Stimulated activated naive CD4-positive, alpha-beta T cell treated with Interleukin-2 at 50 U/mL for 16 hours (primary cell): ENCODE measurements around the gene MDK.

Experiments used
- DNase-seq: peaks from one replicate; lab custom pipeline; 2025; lab: John Stamatoyannopoulos, UW

Gene MDK

DNA sequence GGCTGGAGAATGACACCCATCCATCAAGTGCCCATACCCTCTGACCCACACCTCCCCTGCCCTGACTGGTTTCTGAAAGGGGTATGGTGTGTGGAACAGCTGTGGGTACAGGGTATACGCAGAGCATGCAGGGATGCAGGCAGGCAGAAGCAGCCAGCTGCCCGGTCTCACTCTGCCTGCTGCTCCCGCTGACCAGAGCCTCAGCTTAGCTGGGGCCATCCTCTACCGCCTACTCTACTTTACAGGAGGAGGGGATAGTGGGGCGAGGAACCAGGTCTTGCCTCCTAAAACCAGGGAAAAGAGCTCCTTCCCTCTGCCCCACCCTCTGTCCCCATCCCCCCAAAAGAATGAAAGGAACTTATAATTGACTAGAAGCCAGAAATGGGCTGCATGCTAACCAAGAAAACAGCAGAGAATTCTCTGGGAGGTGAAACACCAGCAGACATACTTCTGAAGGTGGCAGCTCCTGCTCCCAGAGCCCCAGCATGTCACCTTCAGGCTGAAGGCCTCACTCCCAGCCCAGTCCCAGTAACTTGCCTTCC, 23.1 kb downstream of the MDK start:
- DNase-seq = no peak

DNA sequence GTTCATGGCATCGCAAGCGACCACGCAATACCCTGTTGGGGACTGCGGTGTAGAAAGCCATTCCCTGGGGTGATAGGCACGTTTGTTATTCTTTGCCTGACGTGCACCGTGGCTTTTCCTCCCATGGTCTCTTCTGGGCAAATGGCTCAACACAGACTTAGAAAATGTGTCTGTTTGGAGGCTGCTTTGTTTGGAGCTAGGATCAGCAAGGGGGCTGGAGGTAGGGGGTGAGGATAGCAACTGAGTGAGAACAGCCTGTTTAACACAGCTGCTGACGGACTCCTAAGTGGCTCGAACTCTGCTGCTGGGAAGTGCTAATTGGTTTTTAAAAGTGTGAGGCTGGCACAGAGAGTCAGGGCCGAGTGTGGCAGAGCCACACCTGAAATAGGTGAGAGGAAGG, 26.2 kb downstream of the MDK start:
- DNase-seq = no peak

DNA sequence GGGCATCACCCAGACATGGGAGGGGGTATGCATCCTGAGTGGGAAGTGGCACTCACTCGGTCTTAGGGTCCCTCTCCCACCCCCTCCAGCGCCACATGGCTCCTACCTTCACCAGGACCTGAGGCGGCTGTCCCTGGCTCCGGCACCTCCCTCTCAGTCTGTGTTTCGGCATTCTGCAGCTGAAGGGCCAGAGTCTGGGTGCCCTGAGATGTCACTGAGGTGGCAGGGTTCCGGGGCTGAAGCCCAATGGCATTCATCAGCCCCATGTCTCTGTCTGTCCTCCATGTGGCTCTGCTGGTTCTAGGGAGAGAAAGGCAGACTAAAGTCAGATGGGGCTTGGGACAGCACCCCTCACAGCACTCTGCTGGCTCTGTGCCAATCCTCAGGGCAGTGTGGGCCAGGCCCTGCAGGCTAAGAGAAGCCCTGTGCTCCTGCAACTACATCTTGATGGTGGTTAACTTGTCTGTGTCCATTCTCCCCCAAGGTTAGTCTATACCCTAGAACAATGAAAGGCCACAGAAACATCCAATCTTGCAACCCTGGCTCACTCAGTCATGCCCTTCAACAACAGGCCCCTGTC, 27.0 kb downstream of the MDK start:
- DNase-seq = no peak

DNA sequence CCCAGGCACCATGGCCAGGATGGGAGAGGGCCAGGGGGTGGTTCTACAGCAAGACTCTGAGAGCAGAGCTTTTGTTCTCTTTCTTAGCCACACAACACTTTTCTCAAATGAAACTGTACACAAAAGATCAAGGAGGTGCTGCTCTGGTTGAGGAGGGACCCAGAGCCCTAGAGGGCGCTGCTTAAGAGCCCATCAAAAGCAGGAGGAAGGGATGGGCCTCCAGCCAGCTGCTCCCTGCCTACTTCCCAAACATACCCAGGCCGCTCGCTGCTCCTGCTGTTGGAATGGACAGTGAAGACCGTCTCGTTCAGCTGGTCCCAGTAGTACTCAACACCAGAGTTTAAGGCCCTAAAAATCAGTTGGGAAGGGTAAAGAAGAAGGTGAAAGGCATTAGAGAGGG, 28.6 kb downstream of the MDK start:
- DNase-seq = no peak

DNA sequence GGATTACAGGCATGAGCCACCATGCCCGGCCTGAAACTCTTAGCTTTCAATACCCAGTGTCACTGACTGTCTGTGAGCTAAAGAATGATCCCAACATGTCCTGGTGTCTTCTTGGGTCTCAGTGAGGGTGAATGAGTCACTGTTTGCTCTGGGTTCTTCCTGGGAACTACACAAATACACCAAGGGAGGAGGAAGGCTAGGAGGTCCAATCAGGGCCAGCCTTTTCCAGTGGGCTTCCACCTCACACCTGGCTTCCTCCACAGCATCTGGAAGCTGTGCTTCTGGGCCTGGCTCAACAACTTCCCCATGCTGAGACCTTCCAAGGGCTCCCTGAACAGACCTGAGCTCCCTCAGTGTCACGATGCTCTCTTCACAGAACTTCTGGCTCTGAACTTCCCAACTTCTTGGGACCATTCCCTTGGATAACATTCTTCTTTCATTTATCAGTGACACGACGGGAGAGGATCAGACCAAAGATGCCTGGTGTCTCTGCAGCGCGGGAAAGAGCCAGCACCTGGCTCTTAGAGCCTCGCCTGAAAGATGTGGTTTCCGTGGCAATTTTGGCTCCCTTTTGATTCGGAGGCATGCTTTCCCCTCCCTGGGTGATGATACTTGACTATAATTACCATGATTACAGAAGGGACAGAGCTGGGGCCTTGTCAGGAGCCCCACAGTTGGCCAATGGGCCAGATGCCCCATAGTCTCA, 32.4 kb downstream of the MDK start:
- no peak for DNase-seq

DNA sequence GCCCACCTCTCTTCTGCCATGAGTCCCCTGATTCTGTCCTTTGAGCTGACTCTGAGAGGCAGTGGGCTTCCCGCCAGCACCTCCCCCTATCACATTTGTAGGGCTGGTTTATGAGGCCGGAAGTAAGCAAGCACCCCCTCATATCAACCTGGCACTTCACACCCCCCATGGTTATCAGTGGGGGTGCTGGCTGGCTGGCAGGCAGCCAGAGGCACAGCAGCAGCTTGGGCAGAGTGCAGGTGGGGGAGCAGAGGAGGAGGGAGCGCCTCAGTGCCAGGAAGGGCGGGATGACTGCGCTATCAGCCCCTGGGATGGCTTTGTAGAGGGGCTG, 33.0 kb downstream of the MDK start:
- no peak for DNase-seq

DNA sequence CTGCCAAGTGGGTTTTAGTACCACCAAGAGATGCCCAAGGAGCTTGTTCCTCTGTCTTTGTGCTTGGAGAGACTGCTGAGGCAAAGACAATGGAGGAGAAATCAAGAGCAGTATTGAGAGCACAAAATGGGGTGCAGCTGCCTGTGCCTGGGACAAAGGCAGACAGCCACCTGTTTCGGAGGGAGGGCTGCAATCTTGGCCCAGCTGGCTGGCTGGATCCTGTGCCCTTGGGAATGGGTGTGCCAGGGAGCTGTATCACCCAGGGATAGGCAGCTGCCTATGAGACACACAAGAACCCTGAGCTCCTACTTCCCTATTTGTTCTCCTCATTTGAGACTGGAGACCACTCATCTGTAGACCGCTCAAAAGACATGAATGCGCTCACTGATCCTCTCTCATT, 33.4 kb downstream of the MDK start:
- no peak for DNase-seq

DNA sequence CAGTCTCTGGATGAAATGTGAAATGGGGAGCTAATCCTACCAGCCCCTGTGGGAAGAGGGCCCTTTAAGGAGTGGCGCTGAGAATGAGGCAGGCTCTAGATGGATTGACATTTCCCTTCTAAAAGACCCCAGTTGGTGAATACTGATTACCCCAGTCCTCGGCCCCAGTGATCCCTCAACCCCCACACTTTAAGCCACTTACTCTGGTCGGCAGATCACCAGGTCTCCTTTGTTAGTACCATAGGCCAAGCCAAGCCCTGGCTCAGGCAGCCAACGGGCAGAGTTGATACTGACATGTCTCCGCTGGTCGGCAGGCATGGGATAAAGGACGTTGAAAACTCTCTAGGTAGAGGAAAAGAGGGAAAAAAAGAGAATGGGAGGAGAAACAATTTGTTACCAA, 36.2 kb downstream of the MDK start:
- no peak for DNase-seq

DNA sequence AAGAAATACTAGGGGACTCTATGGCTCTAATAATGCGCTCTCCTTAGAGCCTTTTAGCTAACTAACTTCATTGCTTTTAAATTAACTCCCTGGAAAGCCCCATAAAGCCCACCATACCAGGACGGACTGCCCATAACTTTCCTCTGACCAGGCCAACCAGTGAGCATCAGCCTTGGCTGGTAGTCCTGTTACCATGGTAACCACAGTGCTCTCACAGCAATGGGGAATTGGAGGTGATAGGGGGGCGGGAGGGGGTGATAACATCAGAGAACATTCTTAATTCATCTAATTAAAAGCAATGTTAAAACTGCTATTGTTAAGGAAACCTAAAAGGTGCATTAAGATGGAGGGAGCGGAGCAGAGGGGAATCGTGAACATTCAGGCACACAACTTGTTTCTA, 37.3 kb downstream of the MDK start:
- no peak for DNase-seq

DNA sequence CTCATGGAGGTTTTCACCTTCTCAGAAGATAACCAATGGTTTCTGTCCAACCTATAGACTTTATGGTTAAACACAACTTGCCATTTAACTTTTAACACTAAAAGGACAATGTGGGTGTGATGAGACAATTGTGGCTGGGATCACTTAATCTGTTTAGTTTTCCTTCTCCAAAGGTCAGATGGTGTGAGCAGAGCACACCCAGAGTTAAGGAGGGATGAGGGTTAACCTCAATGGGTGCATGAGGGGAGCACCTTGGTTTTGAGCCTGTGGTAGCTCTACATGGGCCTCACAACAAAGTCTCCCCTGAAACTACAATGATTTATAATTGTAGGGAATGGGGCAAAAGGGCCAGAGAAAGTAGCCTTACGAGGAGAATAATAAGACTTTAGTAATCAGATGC, 39.0 kb downstream of the MDK start:
- DNase-seq = no peak

DNA sequence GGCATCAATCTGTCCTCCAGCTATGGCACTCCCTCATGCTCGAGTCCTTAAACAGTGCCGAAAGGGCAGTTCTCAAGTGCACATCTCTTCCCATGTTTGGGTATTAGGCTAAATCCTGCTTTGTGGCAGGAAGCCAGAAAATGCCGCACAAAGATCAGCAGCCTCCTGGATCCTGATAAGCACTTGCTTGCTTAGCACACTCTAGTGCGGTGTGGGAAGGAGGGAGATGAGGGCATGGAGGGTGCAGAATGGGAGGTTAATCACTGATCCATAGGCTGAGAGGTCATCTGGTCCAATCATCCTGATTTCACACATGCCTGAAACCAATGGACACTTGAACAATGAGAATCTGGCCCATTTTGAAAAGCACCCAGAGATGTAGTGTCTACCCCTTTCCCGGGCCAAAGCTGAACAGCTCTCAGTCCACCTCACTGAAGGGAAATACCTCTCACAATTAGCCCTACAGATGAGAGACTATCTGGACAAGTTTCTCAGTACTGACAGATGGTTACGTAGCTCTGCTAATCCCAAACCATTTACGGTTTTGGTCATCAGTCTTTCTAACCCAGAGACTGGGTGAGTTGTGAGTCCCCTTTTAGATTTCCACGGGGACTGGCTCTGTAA, 39.9 kb downstream of the MDK start:
- no peak for DNase-seq

DNA sequence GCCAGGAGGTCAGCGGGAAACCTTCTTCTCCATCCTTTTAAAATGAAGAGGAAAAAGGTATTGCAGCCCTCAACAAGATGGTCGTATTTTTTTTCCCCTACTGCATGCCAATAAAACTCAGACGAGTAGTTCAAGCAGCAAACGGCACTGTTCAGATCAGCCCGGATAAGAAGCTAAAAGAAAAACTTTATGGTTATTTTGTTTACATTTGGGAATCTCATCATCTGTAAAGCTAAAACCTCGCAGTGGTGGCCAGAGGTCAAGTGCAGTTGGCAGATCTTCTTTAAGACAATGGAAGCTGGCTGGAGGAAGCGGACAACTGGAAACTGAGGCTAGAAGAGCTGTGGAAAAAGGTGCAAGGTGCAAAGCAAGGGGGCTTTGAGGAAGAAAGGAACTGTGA, 41.1 kb downstream of the MDK start:
- DNase-seq = no peak

DNA sequence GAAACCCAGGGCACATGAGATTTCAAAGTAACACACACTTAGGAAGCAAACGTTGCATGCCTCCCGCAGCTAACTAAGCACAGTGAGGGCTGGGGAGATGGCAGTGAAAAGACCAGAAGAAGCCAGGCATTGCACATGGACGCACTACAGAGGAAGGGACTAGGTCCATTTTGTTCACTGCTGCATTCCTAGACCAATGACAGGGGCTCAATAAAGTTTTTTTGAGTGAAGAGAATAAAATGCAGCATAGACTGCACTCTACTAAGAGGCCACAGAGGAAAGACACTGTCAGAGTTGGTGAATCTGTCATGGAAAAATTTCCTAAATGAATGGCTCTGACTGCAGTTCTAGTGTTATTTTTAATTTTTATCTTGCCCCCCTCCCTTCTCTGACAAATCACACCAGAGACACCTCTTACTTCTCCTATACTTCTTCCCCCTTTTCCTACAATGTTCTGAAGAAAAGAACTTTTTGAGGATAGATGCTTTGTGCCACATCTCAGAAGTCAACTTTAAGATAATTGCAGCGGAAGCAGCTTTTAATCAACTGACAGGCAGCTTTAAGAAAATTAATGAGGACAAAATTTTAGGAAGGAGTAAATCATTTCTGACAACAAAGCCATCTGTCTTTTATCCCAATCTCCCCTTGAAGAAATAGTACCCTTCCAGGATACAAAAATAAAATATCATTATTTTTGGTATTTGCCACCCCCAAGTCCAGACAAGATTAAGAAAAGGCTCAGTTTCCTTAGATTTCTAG, 44.9 kb downstream of the MDK start:
- no peak for DNase-seq

DNA sequence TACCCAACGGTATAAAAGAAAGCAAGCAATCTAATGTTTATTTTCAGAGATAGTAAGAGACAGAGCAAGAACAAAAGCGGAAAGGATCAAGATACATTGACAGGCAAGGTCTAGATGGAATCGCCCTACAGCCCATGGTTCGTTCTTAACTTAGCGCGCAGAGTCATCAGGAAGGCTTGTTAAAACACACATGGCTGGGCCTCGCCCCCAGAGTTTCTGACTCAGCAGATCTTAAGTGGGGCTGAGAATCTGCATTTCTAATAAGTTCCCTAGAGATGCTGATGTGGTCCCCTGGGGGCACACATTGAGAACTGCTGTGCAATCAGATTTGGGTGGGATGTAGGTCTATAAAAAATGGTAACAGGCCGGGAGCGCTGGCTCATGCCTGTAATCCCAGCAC, 45.9 kb downstream of the MDK start:
- DNase-seq = no peak

DNA sequence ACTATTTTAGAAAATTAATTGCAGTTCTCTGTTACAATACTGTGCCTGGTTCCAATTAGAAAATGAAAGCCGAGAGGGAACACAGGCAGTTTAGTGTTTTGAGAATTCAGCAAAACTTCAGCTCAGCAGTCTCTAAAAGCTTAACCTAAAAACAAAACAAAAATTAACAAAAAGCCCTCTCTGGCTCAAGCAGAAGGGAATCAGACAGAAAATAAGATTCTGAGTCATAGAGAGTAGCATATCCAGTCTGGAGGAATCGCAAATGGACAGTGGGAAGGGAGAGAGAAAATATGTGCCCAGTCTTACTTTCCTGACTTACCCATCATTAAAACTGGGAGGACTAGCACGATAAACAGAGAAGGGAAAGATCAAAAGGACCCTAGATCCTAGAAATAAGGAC, 48.2 kb downstream of the MDK start:
- DNase-seq = no peak

DNA sequence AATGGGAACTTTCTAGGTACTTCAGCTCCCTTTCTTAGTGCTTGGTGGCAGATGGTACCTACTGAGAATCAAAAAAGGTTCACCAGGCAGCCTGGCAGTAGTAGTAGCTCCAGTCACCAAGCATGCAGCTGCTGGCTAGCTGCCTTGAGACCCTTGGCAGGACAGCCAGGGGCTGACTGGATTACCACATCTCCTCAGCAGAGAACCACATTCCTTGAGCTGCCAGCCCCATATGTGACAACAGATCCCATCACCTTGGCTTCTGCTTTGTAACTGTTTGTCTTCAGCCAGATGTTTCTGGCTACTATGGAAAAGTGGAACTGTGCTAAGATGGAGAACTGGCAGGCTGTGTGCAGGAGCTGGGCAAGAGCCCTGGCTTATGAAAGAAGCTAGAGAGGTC, 49.7 kb downstream of the MDK start:
- DNase-seq = no peak
